Right cardiac atrium (tissue), 5 donors: ENCODE results near the gene EPSTI1. TPM values are rescaled to one million over a fixed set of nuclear protein-coding genes. Genes with fewer than 3 reads are reported as not detected.
"Not testable (repeated sequence)": the region's sequence is repeated elsewhere in the genome, so short reads cannot be mapped to it uniquely, and the experiment has no call there.

Experiments used
- ATAC-seq, 2 donors: fragments of 200-7000 bp; cut with Tn5 transposase; one replicate each; pipeline versions ENCODE4 v1.8.0 to v1.9.1; 2020; ENCODE audit warnings: moderate library complexity in 2 of 2, mild to moderate bottlenecking in 1 of 2
- DNase-seq, 3 donors: peaks; one replicate each; pipeline ENCODE4 v3.0.0-alpha.2; 2020
- H3K27ac ChIP-seq: one replicate; pipeline ENCODE4 v1.5.1; 2013; ENCODE audit warnings: mild to moderate bottlenecking, low read length, control low read depth, moderate library complexity
- H3K27me3 ChIP-seq: one replicate; pipeline ENCODE4 v1.6.1; 2013; ENCODE audit not compliant: control insufficient read depth, insufficient read depth
- H3K4me1 ChIP-seq: one replicate; pipeline ENCODE4 v1.6.1; 2013; ENCODE audit warnings: low read length; ENCODE audit not compliant: control insufficient read depth, insufficient read depth
- H3K4me3 ChIP-seq: one replicate; pipeline ENCODE4 v1.5.1; 2013; ENCODE audit warnings: low read length, control low read depth
- H3K9me3 ChIP-seq: one replicate; pipeline ENCODE4 v1.6.1; 2013; ENCODE audit warnings: low read length; ENCODE audit not compliant: control insufficient read depth
- WGBS: extraction: QIAGEN DNeasy Blood & Tissue Kit; methylation state at CpG from one replicate; pipeline ENCODE4 v1.1.7; 2013; 5-methylcytosine and 5-hydroxymethylcytosine counted together
- intact Hi-C, 4 donors: fragments of 100-400 bp; cut with DNase I; formaldehyde crosslinking; loops; one replicate each; pipeline versions ENCODE4 v1.11.0 to v1.14.0; 2022 to 2023
- long read RNA-seq, 4 donors: library from polyadenylated mRNA; unstranded; transcript quantifications; one replicate each; pipeline ENCODE4 v2.0.0, GENCODE V29; 2020 to 2021
- polyA plus RNA-seq: library from polyadenylated mRNA; stranded (reverse); fragments of 200-250 nt; gene quantifications from one replicate; pipeline ENCODE4 v1.2.3, GENCODE V29; 2013
- total RNA-seq, 4 donors: library from RNA; stranded (reverse); fragmentation: NEBNext Ultra II Directional; extraction: Animal tissue kit (Norgen Biotek cat#: 25700); gene quantifications; one replicate each; pipeline ENCODE4 v1.2.1, GENCODE V29; 2021
- donor health status: healthy with polysubstance abuse.
- donor health status: DM: no; HTN: yes; CAD: no.
- donor health status: DM: no; HTN: no; CAD: no.
- donor health status: DM: no; HTN: yes; CAD: no; lungs with severe emphysema.
- donor health status: DM: yes; HTN: yes; CAD: no.

EPSTI1 gene
- 1 to 10 TPM; 3.0 to 8.5 (median 6.1) TPM for total RNA-seq
- polyA plus RNA-seq: 1.8 TPM
- long read RNA-seq, donor 1, transcript EPSTI1-201 (11 exons, 3,114 nt): major isoform, 6 of 12 reads
- long read RNA-seq, donor 1, partial matches to known transcripts: 0 of 12 reads
- long read RNA-seq, donor 1, other reads (novel, unspliced or antisense): 3 of 12 reads
- long read RNA-seq, donor 2, partial matches to known transcripts: 0 of 1 reads
- long read RNA-seq, donor 2, other reads (novel, unspliced or antisense): 0 of 1 reads
- long read RNA-seq, donor 3, transcript EPSTI1-201 (11 exons, 3,114 nt): major isoform, 13 of 22 reads
- long read RNA-seq, donor 3, partial matches to known transcripts: 0 of 22 reads
- long read RNA-seq, donor 3, other reads (novel, unspliced or antisense): 7 of 22 reads
- long read RNA-seq, donor 4, partial matches to known transcripts: 0 of 1 reads
- long read RNA-seq, donor 4, other reads (novel, unspliced or antisense): 0 of 1 reads

GRCh38 chr13:42991898-42992763, at the start of gene EPSTI1:
TSS of gene EPSTI1 (minus strand) at chr13:42992241. CDS start at chr13:42992165, 76 bp downstream.
- peak; percentile 92 to 93 for ATAC-seq
- H3K27ac ChIP-seq: peak within 1 kb of the TSS; percentile 68
- WGBS: 2% methylated on average over 45 of the region's 45 CpGs
- H3K9me3 ChIP-seq: no peaks in the 10 kb centered on the region
- peaks cover 7% of the 10 kb centered on the region for H3K4me1 ChIP-seq
- no peaks in the 10 kb centered on the region for H3K27me3 ChIP-seq
- H3K4me3 ChIP-seq: peak within 1 kb of the TSS; percentile 69
- DNase-seq: peak; percentile 68 to 85 (median 82)
- intact Hi-C loops: no loop called here

- H3K9me3 ChIP-seq: no peaks in the 10 kb centered on the region
- 85% methylated on average over 1 of the region's 1 CpG for WGBS
- intact Hi-C loops: no loop called here
- DNase-seq: no peak
- no peak overlapping the region for H3K27ac ChIP-seq
- H3K4me1 ChIP-seq: peaks cover 4% of the 10 kb centered on the region
- H3K27me3 ChIP-seq: no peaks in the 10 kb centered on the region
- ATAC-seq: no peak
- no peak overlapping the region for H3K4me3 ChIP-seq
Measured at GRCh38 chr13:43041369-43041921, 49.4 kb upstream of the EPSTI1 start.

GRCh38 chr13:43040581-43041368, 48.7 kb upstream of the EPSTI1 start:
- H3K4me3 ChIP-seq, H3K9me3 ChIP-seq, ATAC-seq, DNase-seq, intact Hi-C loops, H3K27me3 ChIP-seq, H3K4me1 ChIP-seq, H3K27ac ChIP-seq: not testable (repeated sequence)
- 88% methylated on average over 13 of the region's 13 CpGs for WGBS

- 95% methylated on average over 2 of the region's 2 CpGs for WGBS
- Histone ChIP-seq H3K4me1 (peaks cover 7% of the 10 kb centered on the region), H3K27me3 (no peaks in the 10 kb centered on the region), H3K4me3 (no peak overlapping the region), H3K27ac (no peak overlapping the region), H3K9me3 (no peaks in the 10 kb centered on the region)
- DNase-seq (no peak), ATAC-seq (no peak)
- intact Hi-C loops: no loop called here
Measured at GRCh38 chr13:43039966-43040365, 47.9 kb upstream of the EPSTI1 start.

- ATAC-seq: peak; percentile 92 to 95
- peaks cover 6% of the 10 kb centered on the region for H3K4me1 ChIP-seq
- WGBS: 40% methylated on average over 14 of the region's 14 CpGs
- intact Hi-C loops: no loop called here
- DNase-seq: peak; percentile 75 to 92 (median 84)
- no peak overlapping the region for H3K4me3 ChIP-seq
- H3K27me3 ChIP-seq: no peaks in the 10 kb centered on the region
- H3K9me3 ChIP-seq: no peaks in the 10 kb centered on the region
- H3K27ac ChIP-seq: peak overlapping the region; percentile 49
Measured at GRCh38 chr13:43036351-43037250, 44.6 kb upstream of the EPSTI1 start.

GRCh38 chr13:43033038-43033437, 41.0 kb upstream of the EPSTI1 start:
- no peaks in the 10 kb centered on the region for H3K27me3 ChIP-seq
- intact Hi-C loops: loop anchor here in 1 of 4 donors (2.0 kb wide), 1 partner anchor 22 kb away; no protein-coding TSS in a partner anchor
- ATAC-seq: no peak
- DNase-seq: no peak
- no peak overlapping the region for H3K27ac ChIP-seq
- no peaks in the 10 kb centered on the region for H3K9me3 ChIP-seq
- H3K4me3 ChIP-seq: no peak overlapping the region
- WGBS: 97% methylated on average over 3 of the region's 3 CpGs
- H3K4me1 ChIP-seq: peaks cover 9% of the 10 kb centered on the region

GRCh38 chr13:43031881-43032280, 39.8 kb upstream of the EPSTI1 start:
- DNase-seq: no peak
- Histone ChIP-seq H3K27me3 (no peaks in the 10 kb centered on the region), H3K27ac (no peak overlapping the region), H3K9me3 (no peaks in the 10 kb centered on the region), H3K4me1 (peaks cover 9% of the 10 kb centered on the region), H3K4me3 (no peak overlapping the region)
- 69% methylated on average over 4 of the region's 4 CpGs for WGBS
- intact Hi-C loops: loop anchor here in 1 of 4 donors (2.0 kb wide), 1 partner anchor 21 kb away; no protein-coding TSS in a partner anchor
- peak in 1 of 2 donors; percentile 47 for ATAC-seq

GRCh38 chr13:43030548-43030947, 38.5 kb upstream of the EPSTI1 start:
- WGBS: 91% methylated on average over 4 of the region's 4 CpGs
- ATAC-seq (no peak), DNase-seq (no peak)
- Histone ChIP-seq H3K27ac (no peak overlapping the region), H3K4me3 (no peak overlapping the region), H3K4me1 (peaks cover 6% of the 10 kb centered on the region), H3K9me3 (no peaks in the 10 kb centered on the region), H3K27me3 (no peaks in the 10 kb centered on the region)
- intact Hi-C loops: no loop called here

GRCh38 chr13:43026262-43026661, 34.2 kb upstream of the EPSTI1 start:
- no peaks in the 10 kb centered on the region for H3K27me3 ChIP-seq
- DNase-seq (no peak), ATAC-seq (no peak)
- no peak overlapping the region for H3K27ac ChIP-seq
- no peaks in the 10 kb centered on the region for H3K9me3 ChIP-seq
- intact Hi-C loops: no loop called here
- peaks cover 8% of the 10 kb centered on the region for H3K4me1 ChIP-seq
- no peak overlapping the region for H3K4me3 ChIP-seq
- 34% methylated on average over 2 of the region's 2 CpGs for WGBS
